H1 (cell line): ENCODE measurements around the gene NAV3. TPM values are rescaled to one million over a fixed set of nuclear protein-coding genes. Genes with fewer than 3 reads are reported as not detected.

Experiments used
- CTCF ChIA-PET: fragments of 300-600 bp; sonication (Branson Sonifier 250); formaldehyde crosslinking; loops from one replicate; lab custom pipeline; 2021; ENCODE audit not compliant: partially characterized antibody; lab: Charles Lee
- POLR2A ChIA-PET: fragments of 300-600 bp; sonication (Branson Sonifier 250); formaldehyde crosslinking; loops from one replicate; lab custom pipeline; 2021; ENCODE audit warnings: inconsistent platforms; ENCODE audit not compliant: partially characterized antibody; lab: Charles Lee
- DNase-seq, 2 experiments: peaks; one replicate each; pipeline versions ENCODE4 v3.0.0 to v3.0.0-alpha.2; 2010 to 2022; ENCODE audit warnings: low spot score in 2 of 2, low read depth in 1 of 2, mixed read lengths in 1 of 2
- FAIRE-seq: peaks from 2 replicates; lab custom pipeline; 2011; peaks lifted over from hg19 to GRCh38; lab: Jason Lieb, UNC
- H2AFZ ChIP-seq: 2 replicates; pipeline ENCODE4 v1.8.1; 2012; ENCODE audit warnings: low read length, inconsistent platforms
- H2AK5ac ChIP-seq: 2 replicates; pipeline ENCODE4 v1.6.1; 2013; ENCODE audit warnings: low read depth, low read length
- H2BK120ac ChIP-seq: replicated peaks from 2 replicates; pipeline ENCODE3; 2013; ENCODE audit warnings: low read depth, low read length, inconsistent platforms
- H2BK12ac ChIP-seq: 2 replicates; pipeline ENCODE4 v1.6.1; 2013; ENCODE audit warnings: low read depth, low read length
- H2BK15ac ChIP-seq: 2 replicates; pipeline ENCODE4 v1.6.1; 2013; ENCODE audit warnings: low read length
- H2BK20ac ChIP-seq: 2 replicates; pipeline ENCODE4 v1.6.1; 2013; ENCODE audit warnings: low read length
- H2BK5ac ChIP-seq: 2 replicates; pipeline ENCODE4 v1.6.1; 2013; ENCODE audit warnings: low read depth, low read length
- H3K14ac ChIP-seq: 2 replicates; pipeline ENCODE4 v1.6.1; 2013; ENCODE audit warnings: inconsistent platforms; ENCODE audit not compliant: insufficient read length
- H3K18ac ChIP-seq: 2 replicates; pipeline ENCODE4 v1.6.1; 2013; ENCODE audit warnings: low read length; ENCODE audit errors: extremely low read depth
- H3K23ac ChIP-seq: 2 replicates; pipeline ENCODE4 v1.6.1; 2013; ENCODE audit warnings: inconsistent platforms; ENCODE audit not compliant: insufficient read length
- H3K23me2 ChIP-seq: 2 replicates; pipeline ENCODE4 v1.6.1; 2013; ENCODE audit warnings: low read depth, low read length
- H3K27ac ChIP-seq: 2 replicates; pipeline ENCODE4 v1.6.1; 2011; ENCODE audit warnings: low read depth, low read length, inconsistent platforms
- H3K27me3 ChIP-seq, 4 experiments: replicated peaks in 1 of 4; 1 replicate in 1 of 4; 2 replicates in 3 of 4; pipeline versions ENCODE4 v1.6.1 to v1.8.1; 2011 to 2013; ENCODE audit warnings: low read length in 3 of 4, mild to moderate bottlenecking in 3 of 4, inconsistent platforms in 2 of 4, mixed read lengths in 2 of 4, moderate library complexity in 1 of 4; ENCODE audit not compliant: control insufficient read depth in 3 of 4, insufficient read depth in 3 of 4; ENCODE audit errors: extremely low read depth in 1 of 4
- H3K36me3 ChIP-seq, 4 experiments: 2 replicates each; pipeline versions ENCODE4 v1.6.1 to v1.8.1; 2011 to 2013; ENCODE audit warnings: mild to moderate bottlenecking in 4 of 4, low read length in 3 of 4, moderate library complexity in 2 of 4, control low read depth in 1 of 4, inconsistent platforms in 1 of 4; ENCODE audit not compliant: insufficient read depth in 4 of 4, control insufficient read depth in 2 of 4
- H3K4ac ChIP-seq: replicated peaks from 2 replicates; pipeline ENCODE3; 2013; ENCODE audit warnings: low read length, low read depth, mixed read lengths, inconsistent platforms; ENCODE audit not compliant: insufficient read length
- H3K4me1 ChIP-seq, 4 experiments: replicated peaks in 1 of 4; 1 replicate in 1 of 4; 2 replicates in 3 of 4; pipeline versions ENCODE4 v1.6.1 to v1.8.1; 2011 to 2013; ENCODE audit warnings: low read length in 3 of 4, inconsistent platforms in 2 of 4, mixed read lengths in 1 of 4; ENCODE audit not compliant: insufficient read depth in 4 of 4, control insufficient read depth in 3 of 4
- H3K4me2 ChIP-seq, 2 experiments: 2 replicates each; pipeline versions ENCODE4 v1.6.1 to v1.8.1; 2011 to 2013; ENCODE audit warnings: low read depth in 2 of 2, low read length in 2 of 2, control low read depth in 1 of 2, inconsistent platforms in 1 of 2, mild to moderate bottlenecking in 1 of 2; ENCODE audit not compliant: insufficient read depth in 1 of 2
- H3K4me3 ChIP-seq, 4 experiments: fragments of 200-600, 300-600 bp in 1 of 4; sonication (generic), shearing (Covaris generic), sonication (Bioruptor Twin) in 1 of 4; 2 replicates each; pipeline versions ENCODE4 v1.5.1 to v1.8.1; 2011 to 2016; ENCODE audit warnings: low read length in 4 of 4, low read depth in 3 of 4, control low read depth in 2 of 4, inconsistent platforms in 2 of 4, mild to moderate bottlenecking in 2 of 4, mixed read lengths in 1 of 4, moderate library complexity in 1 of 4; ENCODE audit not compliant: insufficient read depth in 2 of 4; ENCODE audit errors: extremely low read depth in 1 of 4
- H3K56ac ChIP-seq: replicated peaks from 2 replicates; pipeline ENCODE3; 2013; ENCODE audit warnings: low read depth, mild to moderate bottlenecking, mixed read lengths, low read length, inconsistent platforms; ENCODE audit not compliant: insufficient read length
- H3K79me1 ChIP-seq: 2 replicates; pipeline ENCODE4 v1.6.1; 2013; ENCODE audit warnings: low read depth, low read length, control low read depth
- H3K79me2 ChIP-seq, 2 experiments: 2 replicates each; pipeline versions ENCODE4 v1.6.1 to v1.8.1; 2012 to 2013; ENCODE audit warnings: low read length in 2 of 2, mild to moderate bottlenecking in 2 of 2, inconsistent platforms in 1 of 2; ENCODE audit not compliant: insufficient read depth in 2 of 2, control insufficient read depth in 1 of 2
- H3K9ac ChIP-seq, 4 experiments: replicated peaks in 1 of 4; 1 replicate in 1 of 4; 2 replicates in 3 of 4; pipeline versions ENCODE4 v1.6.1 to v1.8.1; 2011 to 2013; ENCODE audit warnings: low read depth in 3 of 4, low read length in 3 of 4, control low read depth in 2 of 4, mild to moderate bottlenecking in 2 of 4, moderate library complexity in 2 of 4, inconsistent platforms in 1 of 4; ENCODE audit errors: extremely low read depth in 1 of 4
- H3K9me3 ChIP-seq, 2 experiments: 2 replicates each; pipeline versions ENCODE4 v1.6.1 to v1.8.1; 2012 to 2013; ENCODE audit warnings: mild to moderate bottlenecking in 2 of 2, moderate library complexity in 2 of 2, control low read depth in 1 of 2, inconsistent platforms in 1 of 2, low read depth in 1 of 2, low read length in 1 of 2, mixed read lengths in 1 of 2; ENCODE audit not compliant: insufficient read depth in 2 of 2
- H4K20me1 ChIP-seq, 2 experiments: replicated peaks in 1 of 2; 2 replicates each; pipeline versions ENCODE3 to v1.8.1; 2011 to 2013; ENCODE audit warnings: inconsistent platforms in 2 of 2, low read length in 2 of 2, mild to moderate bottlenecking in 1 of 2; ENCODE audit not compliant: insufficient read depth in 2 of 2, control insufficient read depth in 1 of 2
- H4K5ac ChIP-seq: 2 replicates; pipeline ENCODE4 v1.6.1; 2013; ENCODE audit warnings: low read length, low read depth, mixed read lengths, inconsistent platforms; ENCODE audit not compliant: insufficient read length
- H4K8ac ChIP-seq: 2 replicates; pipeline ENCODE4 v1.8.0; 2013; ENCODE audit warnings: mild to moderate bottlenecking, moderate library complexity, low read length, inconsistent platforms; ENCODE audit not compliant: insufficient read depth; ENCODE audit errors: extremely low read depth
- H4K91ac ChIP-seq: replicated peaks from 2 replicates; pipeline ENCODE3; 2013; ENCODE audit warnings: low read length, mixed read lengths, inconsistent platforms; ENCODE audit not compliant: insufficient read length
- HDAC6 ChIP-seq: IDR thresholded peaks from one replicate; pipeline ENCODE4 v1.7.1; 2012; ENCODE audit warnings: low read depth, mild to moderate bottlenecking, inconsistent platforms, low read length, moderate library complexity
- JUND ChIP-seq: IDR thresholded peaks from 2 replicates; pipeline ENCODE4 v1.6.1; 2011; ENCODE audit warnings: mild to moderate bottlenecking, improper control_type of control experiment, low read length
- NANOG ChIP-seq: IDR thresholded peaks from 2 replicates; pipeline ENCODE4 v1.6.1; 2011; ENCODE audit warnings: low read length, low read depth, mild to moderate bottlenecking, inconsistent platforms; ENCODE audit not compliant: insufficient read depth, poor library complexity, severe bottlenecking
- SP1 ChIP-seq: IDR thresholded peaks from 2 replicates; pipeline ENCODE4 v1.6.1; 2011; ENCODE audit warnings: low read depth, low read length
- WGBS, 2 experiments: shearing (Covaris generic) in 1 of 2; methylation state at CpG; one replicate each; pipeline versions ENCODE4 v1.1.6 to v1.1.7; 2013 to 2015; ENCODE audit warnings: low lambda C conversion rate in 2 of 2, mixed read lengths in 2 of 2, inconsistent platforms in 1 of 2, low coverage in 1 of 2, missing lambda C conversion rate in 1 of 2; ENCODE audit not compliant: insufficient replicate concordance in 2 of 2, insufficient coverage in 1 of 2, insufficient read length in 1 of 2; ENCODE audit errors: extremely low coverage in 1 of 2, missing lambda C conversion rate in 1 of 2; 5-methylcytosine and 5-hydroxymethylcytosine counted together
- polyA plus RNA-seq, 7 experiments: library from polyadenylated mRNA; depleted of rRNA in 3 of 7; stranded (reverse) in 5 of 7; unstranded in 2 of 7; fragments of >200 nt in 5 of 7; fragments of 200-250 nt in 2 of 7; gene quantifications; 1 replicate in 5 of 7; 2 replicates in 1 of 7; 4 replicates in 1 of 7; pipeline versions ENCODE4 v1.2.1 to v1.2.3, GENCODE V29; 2011 to 2013; ENCODE audit warnings: missing spikeins in 2 of 7, mixed read lengths in 2 of 7
- total RNA-seq: library from RNA; stranded (reverse); fragmentation: NEBNext Ultra II Directional; extraction: Animal tissue kit (Norgen Biotek cat#: 25700); gene quantifications from 2 replicates; pipeline ENCODE4 v1.2.1, GENCODE V29; 2021

Gene NAV3
- total and polyA plus RNA-seq, 2 of the 8 experiments (the other 6 are each of a cell fraction or from before 2014, with no cell fraction given), result 0.47 to 5.0 TPM

- FAIRE-seq, result no peak
- no peak overlapping the region for H2AFZ ChIP-seq
Measured at GRCh38 chr12:77847680-77848431, 17.2 kb downstream of the NAV3 start.

More at GRCh38 chr12:77847680-77848431, 17.2 kb downstream of the NAV3 start:
- H4K20me1 ChIP-seq, result no peaks in the 10 kb centered on the region
- H3K27me3 ChIP-seq, result no peaks in the 10 kb centered on the region
- ChIA-PET CTCF (interaction anchor here (1.1 kb wide), 1 partner anchor 14 kb away, joined by 3 read pairs; no protein-coding TSS in a partner anchor), POLR2A (no interaction called here)
- no peak overlapping the region for H3K27ac ChIP-seq
- no peaks in the 10 kb centered on the region for H3K23me2 ChIP-seq
- H3K4me3 ChIP-seq, result no peak overlapping the region
- no peak for TF ChIP-seq NANOG
- TF ChIP-seq HDAC6, result no peak
- TF ChIP-seq JUND, result no peak
- no peak for TF ChIP-seq SP1
- H4K91ac ChIP-seq, result no peak overlapping the region
- H3K4ac ChIP-seq, result no peak overlapping the region
- H3K79me1 ChIP-seq, result no peaks in the 10 kb centered on the region
- no peak overlapping the region for H3K14ac ChIP-seq
- no peak overlapping the region for H2BK120ac ChIP-seq
- no peak overlapping the region for H3K4me2 ChIP-seq
- no peaks in the 10 kb centered on the region for H3K79me2 ChIP-seq
- H3K23ac ChIP-seq, result no peak overlapping the region
- no peaks in the 10 kb centered on the region for H3K4me1 ChIP-seq
- H3K9me3 ChIP-seq, result no peaks in the 10 kb centered on the region
- no peak overlapping the region for H2BK12ac ChIP-seq
- H4K8ac ChIP-seq, result no peak overlapping the region
- H3K18ac ChIP-seq, result no peak overlapping the region
- no peak overlapping the region for H3K9ac ChIP-seq
- no peak for DNase-seq
- no peak overlapping the region for H2BK5ac ChIP-seq
- no peak overlapping the region for H4K5ac ChIP-seq
- no peak overlapping the region for H2BK15ac ChIP-seq
- no peak overlapping the region for H2AK5ac ChIP-seq
- no peak overlapping the region for H3K56ac ChIP-seq
- 84% methylated on average over 3 of the region's 3 CpGs; no CpG with 5 or more reads in 1 of the 2 experiments for WGBS, 2 experiments
- H2BK20ac ChIP-seq, result no peak overlapping the region
- H3K36me3 ChIP-seq, result no peaks in the 10 kb centered on the region
